Trophoblast cell (in vitro differentiated cells and primary cell): ENCODE measurements around the gene TMEM88.

Experiments
- DNase-seq, 2 donors: peaks; one replicate each; pipeline ENCODE4 v3.0.0-alpha.2; 2016
- H2AFZ ChIP-seq: 2 replicates; pipeline ENCODE4 v1.6.1; 2013; ENCODE audit warnings: low read length, moderate library complexity, mild to moderate bottlenecking; ENCODE audit not compliant: insufficient read depth, poor library complexity
- H2AK5ac ChIP-seq: 2 replicates; pipeline ENCODE4 v1.6.1; 2013; ENCODE audit warnings: mild to moderate bottlenecking, low read length
- H2BK120ac ChIP-seq: 2 replicates; pipeline ENCODE4 v1.6.1; 2013; ENCODE audit warnings: low read length, mild to moderate bottlenecking, moderate library complexity; ENCODE audit not compliant: insufficient read depth, poor library complexity
- H2BK12ac ChIP-seq: 2 replicates; pipeline ENCODE4 v1.6.1; 2013; ENCODE audit warnings: mild to moderate bottlenecking, low read length, moderate library complexity
- H2BK5ac ChIP-seq: 2 replicates; pipeline ENCODE4 v1.6.1; 2013; ENCODE audit warnings: low read length, low read depth, moderate library complexity, mild to moderate bottlenecking; ENCODE audit not compliant: poor library complexity
- H3K14ac ChIP-seq: 2 replicates; pipeline ENCODE4 v1.6.1; 2013; ENCODE audit warnings: mild to moderate bottlenecking, low read length
- H3K18ac ChIP-seq: 2 replicates; pipeline ENCODE4 v1.6.1; 2013; ENCODE audit warnings: mild to moderate bottlenecking, low read length
- H3K23ac ChIP-seq: 2 replicates; pipeline ENCODE4 v1.6.1; 2013; ENCODE audit warnings: low read length
- H3K27ac ChIP-seq: 2 replicates; pipeline ENCODE4 v1.5.1; 2013; ENCODE audit warnings: low read depth, mild to moderate bottlenecking, inconsistent platforms, low read length, moderate library complexity
- H3K27me3 ChIP-seq: 2 replicates; pipeline ENCODE4 v1.6.1; 2013; ENCODE audit warnings: inconsistent platforms, mild to moderate bottlenecking, low read length, moderate library complexity; ENCODE audit not compliant: insufficient read depth
- H3K36me3 ChIP-seq, 2 experiments: 1 replicate in 1 of 2; 2 replicates in 1 of 2; pipeline ENCODE4 v1.6.1; 2013; ENCODE audit warnings: low read length in 2 of 2, mild to moderate bottlenecking in 2 of 2, moderate library complexity in 1 of 2; ENCODE audit not compliant: insufficient read depth in 2 of 2, control insufficient read depth in 1 of 2
- H3K4ac ChIP-seq: 2 replicates; pipeline ENCODE4 v1.6.1; 2013; ENCODE audit warnings: low read depth, mild to moderate bottlenecking, low read length, moderate library complexity
- H3K4me1 ChIP-seq, 2 experiments: 1 replicate in 1 of 2; 2 replicates in 1 of 2; pipeline ENCODE4 v1.6.1; 2013; ENCODE audit warnings: low read length in 2 of 2, mild to moderate bottlenecking in 2 of 2, moderate library complexity in 1 of 2; ENCODE audit not compliant: insufficient read depth in 2 of 2, control insufficient read depth in 1 of 2
- H3K4me2 ChIP-seq: 2 replicates; pipeline ENCODE4 v1.6.1; 2013; ENCODE audit warnings: inconsistent platforms, mild to moderate bottlenecking, low read length, moderate library complexity
- H3K4me3 ChIP-seq: 2 replicates; pipeline ENCODE4 v1.5.1; 2013; ENCODE audit warnings: mild to moderate bottlenecking, low read depth, low read length, inconsistent platforms
- H3K79me1 ChIP-seq: one replicate; pipeline ENCODE4 v1.6.1; 2013; ENCODE audit warnings: low read length
- H3K79me2 ChIP-seq: 2 replicates; pipeline ENCODE4 v1.6.1; 2013; ENCODE audit warnings: low read length, mild to moderate bottlenecking; ENCODE audit not compliant: control insufficient read depth, insufficient read depth, poor library complexity
- H3K9ac ChIP-seq: 2 replicates; pipeline ENCODE4 v1.6.1; 2013; ENCODE audit warnings: mild to moderate bottlenecking, low read length
- H3K9me3 ChIP-seq: 2 replicates; pipeline ENCODE4 v1.6.1; 2013; ENCODE audit warnings: low read depth, mild to moderate bottlenecking, control low read depth, inconsistent platforms, low read length; ENCODE audit not compliant: insufficient read depth
- H4K12ac ChIP-seq: 2 replicates; pipeline ENCODE4 v1.6.1; 2013; ENCODE audit warnings: low read depth, mild to moderate bottlenecking, low read length, moderate library complexity
- H4K8ac ChIP-seq: 2 replicates; pipeline ENCODE4 v1.6.1; 2013; ENCODE audit warnings: low read depth, mild to moderate bottlenecking, low read length, moderate library complexity
- H4K91ac ChIP-seq: one replicate; pipeline ENCODE4 v1.6.1; 2013; ENCODE audit warnings: low read depth, mild to moderate bottlenecking, low read length, moderate library complexity
- WGBS: extraction: QIAGEN DNeasy Blood & Tissue Kit; methylation state at CpG from one replicate; pipeline ENCODE4 v1.1.7; 2013; ENCODE audit warnings: missing lambda C conversion rate; ENCODE audit not compliant: insufficient read length, insufficient coverage; ENCODE audit errors: extremely low coverage; 5-methylcytosine and 5-hydroxymethylcytosine counted together

The TMEM88 gene

DNA sequence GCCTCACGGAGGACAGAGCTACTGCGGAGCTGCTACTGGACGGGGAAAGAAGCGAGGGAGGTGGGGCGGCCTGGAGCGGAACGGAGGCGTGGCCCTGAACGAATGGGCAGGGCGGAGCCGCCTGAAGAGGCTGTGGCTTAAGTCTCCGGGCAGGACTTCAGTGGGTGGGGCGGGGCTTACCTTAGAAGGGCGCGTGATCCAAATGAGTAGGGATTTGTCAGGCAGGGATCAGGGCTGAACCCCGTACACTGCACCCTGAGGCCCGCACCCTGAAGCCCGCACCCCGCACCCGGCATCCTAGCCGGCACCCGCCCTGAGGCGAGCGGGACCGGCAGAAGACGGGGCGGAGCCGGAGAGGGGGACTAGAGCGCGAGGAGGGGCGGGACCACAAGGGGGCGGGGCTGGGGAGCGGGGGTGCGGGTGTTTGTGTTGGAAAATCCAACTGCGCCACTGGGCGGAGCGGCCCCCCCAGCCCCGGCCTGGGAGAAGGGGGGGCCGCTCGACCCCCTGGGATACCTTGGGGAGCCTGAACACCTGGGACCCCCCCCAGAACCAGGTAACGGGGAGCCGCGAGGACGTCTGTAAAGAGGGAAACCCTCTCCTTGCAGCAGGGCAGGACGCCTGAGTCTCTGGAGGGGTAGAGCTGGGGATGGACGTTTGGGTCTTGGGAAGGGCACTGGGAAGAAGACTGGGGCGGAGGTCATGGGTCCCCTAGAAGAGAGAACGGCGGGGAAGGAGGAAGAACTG lies 20.9 kb upstream of the TMEM88 start, which contains the start of gene KDM6B:
KDM6B (plus strand) TSS at position 423 of the 747 bp plus-strand sequence. CDS start 11,338 bp downstream, outside the sequence.
- no peak within 1 kb of the TSS for H2BK12ac ChIP-seq
- H4K8ac ChIP-seq = peak within 1 kb of the TSS; percentile 15
- H3K4me3 ChIP-seq = peak within 1 kb of the TSS; percentile 83
- H2AK5ac ChIP-seq = no peak within 1 kb of the TSS
- WGBS = no CpG with 5 or more reads among the region's 49 CpGs
- H3K36me3 ChIP-seq = no peaks in the 10 kb centered on the region
- H4K91ac ChIP-seq = peak within 1 kb of the TSS; percentile 39
- H3K27me3 ChIP-seq = no peaks in the 10 kb centered on the region
- H3K27ac ChIP-seq = peak within 1 kb of the TSS; percentile 62
- H3K18ac ChIP-seq = no peak within 1 kb of the TSS
- H3K9me3 ChIP-seq = peaks cover 2% of the 10 kb centered on the region
- H3K4ac ChIP-seq = no peak within 1 kb of the TSS
- H3K9ac ChIP-seq = no peak within 1 kb of the TSS
- peaks cover 17 to 18% of the 10 kb centered on the region in 2 experiments for H3K4me1 ChIP-seq
- H2BK120ac ChIP-seq = no peak within 1 kb of the TSS
- peak within 1 kb of the TSS; percentile 73 for H2BK5ac ChIP-seq
- peaks cover 18% of the 10 kb centered on the region for H3K79me1 ChIP-seq
- peak; percentile 91 to 93 for DNase-seq
- no peak within 1 kb of the TSS for H3K23ac ChIP-seq
- peak within 1 kb of the TSS; percentile 60 for H2AFZ ChIP-seq
- peaks cover 5% of the 10 kb centered on the region for H3K79me2 ChIP-seq
- no peak within 1 kb of the TSS for H4K12ac ChIP-seq
- no peak within 1 kb of the TSS for H3K14ac ChIP-seq
- peak within 1 kb of the TSS; percentile 96 for H3K4me2 ChIP-seq

- no peak overlapping the region for H3K14ac ChIP-seq
Observed at GRCh38 chr17:7834542-7834956, 20.3 kb upstream of the TMEM88 start.

DNA sequence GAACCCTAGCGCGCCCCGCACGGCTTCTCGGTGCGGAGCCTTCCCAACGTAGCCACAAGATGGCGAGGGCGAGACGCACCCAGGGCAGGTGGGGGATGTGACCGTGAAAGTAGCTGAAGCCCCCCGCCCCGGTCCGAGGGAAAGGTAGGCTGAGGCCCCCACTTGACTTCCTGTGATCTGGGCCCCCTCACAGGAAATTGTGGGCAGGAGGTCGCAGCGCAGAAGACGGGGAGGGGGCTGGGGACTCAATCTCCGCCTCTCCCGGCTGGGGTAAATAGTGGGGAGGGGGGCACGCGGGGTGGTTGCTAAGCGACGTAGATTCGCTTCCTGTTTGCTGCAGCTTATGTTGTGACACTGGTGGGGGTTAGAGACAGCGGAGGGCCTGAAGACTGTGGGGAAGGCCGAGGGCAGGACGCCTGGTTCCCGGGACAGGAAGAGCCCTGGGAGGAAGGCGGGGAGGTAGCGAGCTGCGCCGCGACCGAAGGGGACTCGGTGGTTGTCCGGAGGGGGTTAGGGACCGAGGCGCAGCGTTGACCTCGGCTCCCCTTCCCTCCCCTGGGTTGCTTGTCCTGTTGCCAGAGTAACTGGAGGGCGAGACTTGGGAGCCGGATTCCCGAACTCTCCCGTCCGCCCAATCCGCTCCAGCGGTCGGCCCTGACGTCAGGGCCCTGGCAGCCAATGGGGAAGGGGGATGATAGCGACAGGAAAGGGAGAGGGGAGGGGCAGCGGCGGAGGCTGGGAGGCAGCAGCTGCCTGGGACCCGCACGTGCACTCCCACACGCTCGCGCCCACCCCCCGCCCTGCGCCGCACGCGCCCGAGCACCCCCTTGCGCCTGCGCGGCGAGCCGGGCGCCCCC lies 19.7 kb upstream of the TMEM88 start:
- Histone ChIP-seq H3K18ac (peak overlapping the region; percentile 34), H3K79me2 (peaks cover 5% of the 10 kb centered on the region), H2BK120ac (no peak overlapping the region), H3K14ac (no peak overlapping the region), H2AFZ (peak overlapping the region; percentile 58), H3K36me3 (peaks cover 3 to 4% of the 10 kb centered on the region in 2 experiments), H3K4me2 (peak overlapping the region; percentile 96), H3K4me3 (peak overlapping the region; percentile 78), H3K79me1 (peaks cover 20% of the 10 kb centered on the region), H2BK5ac (peak overlapping the region; percentile 91), H2BK12ac (no peak overlapping the region), H3K27me3 (no peaks in the 10 kb centered on the region), H3K4ac (no peak overlapping the region), H3K23ac (no peak overlapping the region), H3K27ac (peak overlapping the region; percentile 75), H3K9ac (no peak overlapping the region), H2AK5ac (no peak overlapping the region), H4K91ac (peak overlapping the region; percentile 39), H4K8ac (peak overlapping the region; percentile 26), H3K9me3 (peaks cover 2% of the 10 kb centered on the region), H3K4me1 (peaks cover 28 to 30% of the 10 kb centered on the region in 2 experiments), H4K12ac (no peak overlapping the region)
- peak; percentile 97 to 98 for DNase-seq
- no CpG with 5 or more reads among the region's 69 CpGs for WGBS

More at GRCh38 chr17:7834542-7834956, 20.3 kb upstream of the TMEM88 start:
- Histone ChIP-seq H4K91ac (peak overlapping the region; percentile 39), H3K4ac (no peak overlapping the region), H2AFZ (peak overlapping the region; percentile 60), H2BK120ac (no peak overlapping the region), H4K12ac (no peak overlapping the region), H3K18ac (no peak overlapping the region), H2AK5ac (no peak overlapping the region), H3K4me3 (peak overlapping the region; percentile 42), H3K4me2 (peak overlapping the region; percentile 96), H3K23ac (no peak overlapping the region), H3K79me2 (peaks cover 5% of the 10 kb centered on the region), H3K9me3 (peaks cover 2% of the 10 kb centered on the region), H4K8ac (no peak overlapping the region), H3K36me3 (no peaks in the 10 kb centered on the region), H3K9ac (no peak overlapping the region), H3K79me1 (peaks cover 20% of the 10 kb centered on the region), H3K27ac (peak overlapping the region; percentile 62), H2BK12ac (no peak overlapping the region), H3K4me1 (peaks cover 23 to 24% of the 10 kb centered on the region in 2 experiments), H2BK5ac (no peak overlapping the region), H3K27me3 (no peaks in the 10 kb centered on the region)
- WGBS = no CpG with 5 or more reads among the region's 20 CpGs
- peak; percentile 85 to 89 for DNase-seq

GRCh38 chr17:7835814-7836595 lies 18.9 kb upstream of the TMEM88 start:
- peaks cover 3 to 9% of the 10 kb centered on the region in 2 experiments for H3K36me3 ChIP-seq
- H2BK5ac ChIP-seq = peak overlapping the region; percentile 91
- H3K9me3 ChIP-seq = peaks cover 2% of the 10 kb centered on the region
- WGBS = no CpG with 5 or more reads among the region's 61 CpGs
- no peak overlapping the region for H3K23ac ChIP-seq
- H3K27me3 ChIP-seq = no peaks in the 10 kb centered on the region
- H3K4me2 ChIP-seq = peak overlapping the region; percentile 96
- H4K12ac ChIP-seq = peak overlapping the region; percentile 37
- H3K79me2 ChIP-seq = peaks cover 5% of the 10 kb centered on the region
- peaks cover 20% of the 10 kb centered on the region for H3K79me1 ChIP-seq
- H3K18ac ChIP-seq = peak overlapping the region; percentile 86
- peak; percentile 83 to 84 for DNase-seq
- peak overlapping the region; percentile 58 for H2AFZ ChIP-seq
- peak overlapping the region; percentile 75 for H3K4me3 ChIP-seq
- peak overlapping the region; percentile 68 for H3K14ac ChIP-seq
- peak overlapping the region; percentile 73 for H2BK12ac ChIP-seq
- peak overlapping the region; percentile 32 for H3K4ac ChIP-seq
- H2AK5ac ChIP-seq = peak overlapping the region; percentile 66
- H4K8ac ChIP-seq = peak overlapping the region; percentile 68
- no peak overlapping the region for H3K9ac ChIP-seq
- peak overlapping the region; percentile 75 for H4K91ac ChIP-seq
- peak overlapping the region; percentile 77 for H2BK120ac ChIP-seq
- peak overlapping the region; percentile 75 for H3K27ac ChIP-seq
- H3K4me1 ChIP-seq = peaks cover 31 to 34% of the 10 kb centered on the region in 2 experiments
